Parathyroid adenoma (tissue), 2 donors: ENCODE measurements around the gene MAPKAPK3.

Source experiments
- H2AFZ ChIP-seq: fragments of 300-600 bp; sonication (generic); one replicate; pipeline ENCODE4 v1.7.0; 2017; ENCODE audit warnings: antibody characterized with exemption, mild to moderate bottlenecking
- H3K27ac ChIP-seq: fragments of 300-600 bp; sonication (generic); one replicate; pipeline ENCODE4 v1.7.0; 2017
- H3K27me3 ChIP-seq: fragments of 300-600 bp; sonication (generic); one replicate; pipeline ENCODE4 v1.7.0; 2017; ENCODE audit warnings: low read length; ENCODE audit not compliant: control insufficient read depth, insufficient read depth
- H3K36me3 ChIP-seq: fragments of 300-600 bp; sonication (generic); one replicate; pipeline ENCODE4 v1.7.0; 2017; ENCODE audit warnings: low read length; ENCODE audit not compliant: control insufficient read depth, insufficient read depth
- H3K4me1 ChIP-seq: fragments of 300-600 bp; sonication (generic); one replicate; pipeline ENCODE4 v1.7.0; 2017; ENCODE audit warnings: control low read depth
- H3K4me2 ChIP-seq: fragments of 300-600 bp; sonication (generic); one replicate; pipeline ENCODE4 v1.7.0; 2017; ENCODE audit warnings: low read length
- H3K4me3 ChIP-seq: fragments of 300-600 bp; sonication (generic); one replicate; pipeline ENCODE4 v1.7.0; 2017; ENCODE audit warnings: low read depth, low read length
- H3K79me2 ChIP-seq: fragments of 300-600 bp; sonication (generic); one replicate; pipeline ENCODE4 v1.7.0; 2017; ENCODE audit warnings: control low read depth
- H3K9ac ChIP-seq: fragments of 300-600 bp; sonication (generic); one replicate; pipeline ENCODE4 v1.7.0; 2017; ENCODE audit warnings: mild to moderate bottlenecking
- H3K9me3 ChIP-seq: fragments of 300-600 bp; sonication (generic); one replicate; pipeline ENCODE4 v1.7.0; 2017; ENCODE audit warnings: low read length; ENCODE audit not compliant: control insufficient read depth
- CTCF ChIP-seq: fragments of 300-600 bp; sonication (generic); IDR thresholded peaks from one replicate; pipeline ENCODE4 v1.7.0; 2017; ENCODE audit warnings: antibody characterized with exemption, mild to moderate bottlenecking
- donor health status: primary hyperparathyroidism.

The MAPKAPK3 gene

GRCh38 chr3:50635066-50635465 is 18.1 kb downstream of the MAPKAPK3 start:
- no peaks in the 10 kb centered on the region for H3K27me3 ChIP-seq
- no peak overlapping the region for H3K9ac ChIP-seq
- H3K36me3 ChIP-seq: no peaks in the 10 kb centered on the region
- peaks cover 25% of the 10 kb centered on the region for H3K4me1 ChIP-seq
- H3K9me3 ChIP-seq: no peaks in the 10 kb centered on the region
- no peak overlapping the region for H3K4me3 ChIP-seq
- no peak overlapping the region for H2AFZ ChIP-seq
- no peak overlapping the region for H3K4me2 ChIP-seq
- no peak for TF ChIP-seq CTCF
- H3K27ac ChIP-seq: no peak overlapping the region
- peaks cover 13% of the 10 kb centered on the region for H3K79me2 ChIP-seq

DNA sequence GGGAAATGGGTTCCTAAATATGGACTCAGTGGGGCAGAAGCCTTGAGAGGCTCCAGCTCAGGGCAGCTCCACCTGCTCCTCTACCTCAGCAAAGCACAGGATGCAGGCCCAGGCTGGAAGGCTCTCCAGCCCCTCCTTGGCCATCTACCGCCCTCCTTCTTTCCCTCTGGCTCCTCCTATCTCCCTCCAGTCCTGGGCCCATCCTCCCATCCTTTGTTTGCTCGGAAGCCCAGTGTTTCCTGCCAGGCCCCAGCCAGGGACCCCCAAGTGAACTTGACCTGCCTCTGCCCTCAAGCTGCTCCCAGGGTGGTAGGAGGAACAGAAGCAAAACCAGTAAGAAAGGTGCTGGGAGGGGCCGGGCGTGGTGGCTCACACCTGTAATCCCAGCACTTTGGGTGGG is 20.1 kb downstream of the MAPKAPK3 start:
- Histone ChIP-seq H3K9me3 (no peaks in the 10 kb centered on the region), H3K27ac (no peak overlapping the region), H3K4me2 (no peak overlapping the region), H3K79me2 (peaks cover 4% of the 10 kb centered on the region), H3K9ac (no peak overlapping the region), H3K27me3 (no peaks in the 10 kb centered on the region), H3K4me1 (peaks cover 14% of the 10 kb centered on the region), H2AFZ (no peak overlapping the region), H3K4me3 (no peak overlapping the region), H3K36me3 (no peaks in the 10 kb centered on the region)
- TF ChIP-seq CTCF: no peak

GRCh38 chr3:50637945-50638344 is 21.0 kb downstream of the MAPKAPK3 start:
- Histone ChIP-seq H3K27ac (no peak overlapping the region), H3K4me2 (no peak overlapping the region), H2AFZ (no peak overlapping the region), H3K9me3 (no peaks in the 10 kb centered on the region), H3K4me3 (no peak overlapping the region), H3K9ac (no peak overlapping the region), H3K4me1 (peaks cover 11% of the 10 kb centered on the region), H3K36me3 (no peaks in the 10 kb centered on the region), H3K27me3 (no peaks in the 10 kb centered on the region), H3K79me2 (peaks cover 4% of the 10 kb centered on the region)
- no peak for TF ChIP-seq CTCF

- TF ChIP-seq CTCF: no peak
- H3K36me3 ChIP-seq: no peaks in the 10 kb centered on the region
- no peak overlapping the region for H3K27ac ChIP-seq
Observed at GRCh38 chr3:50639055-50639494, 22.1 kb downstream of the MAPKAPK3 start.

DNA sequence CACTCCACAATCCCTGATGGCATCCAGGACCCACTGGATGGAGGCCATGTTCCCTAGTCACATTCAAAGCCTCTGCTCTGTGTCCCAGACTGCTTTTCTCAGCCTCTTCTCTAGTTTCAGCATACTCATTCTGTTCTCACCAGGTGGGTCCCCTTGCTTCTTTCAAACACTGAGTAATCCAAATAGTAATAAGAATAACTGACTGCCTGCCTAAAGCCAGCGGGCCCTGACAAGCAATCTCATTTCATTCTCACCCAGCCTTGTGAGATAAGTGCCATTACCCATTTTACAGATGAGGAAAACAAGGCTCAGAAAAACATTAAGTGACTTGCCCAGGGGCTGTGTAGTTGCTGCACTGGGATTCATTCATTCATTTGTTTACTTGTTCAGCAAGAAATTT is 25.4 kb downstream of the MAPKAPK3 start:
- no peak overlapping the region for H3K9ac ChIP-seq
- no peaks in the 10 kb centered on the region for H3K27me3 ChIP-seq
- no peak overlapping the region for H3K4me3 ChIP-seq
- H3K4me1 ChIP-seq: peaks cover 11% of the 10 kb centered on the region
- H3K4me2 ChIP-seq: no peak overlapping the region
- H3K79me2 ChIP-seq: no peaks in the 10 kb centered on the region
- no peak overlapping the region for H3K27ac ChIP-seq
- H3K9me3 ChIP-seq: no peaks in the 10 kb centered on the region
- no peaks in the 10 kb centered on the region for H3K36me3 ChIP-seq
- no peak overlapping the region for H2AFZ ChIP-seq
- no peak for TF ChIP-seq CTCF

More at GRCh38 chr3:50639055-50639494, 22.1 kb downstream of the MAPKAPK3 start:
- Histone ChIP-seq H3K79me2 (peaks cover 4% of the 10 kb centered on the region), H3K9ac (no peak overlapping the region), H2AFZ (no peak overlapping the region), H3K27me3 (no peaks in the 10 kb centered on the region), H3K9me3 (no peaks in the 10 kb centered on the region), H3K4me3 (no peak overlapping the region), H3K4me2 (no peak overlapping the region), H3K4me1 (peaks cover 11% of the 10 kb centered on the region)
